Skin of body (tissue), 2 donors: ENCODE results near the gene DOP1A. TPM values are rescaled to one million over a fixed set of nuclear protein-coding genes. Genes with fewer than 3 reads are reported as not detected.

Experiments used
- DNase-seq: peaks from one replicate; lab custom pipeline; 2025; lab: John Stamatoyannopoulos, UW
- total RNA-seq: library from RNA; depleted of rRNA; stranded (reverse); fragments of >200 nt; gene quantifications from one replicate; pipeline ENCODE4 v1.2.3, GENCODE V29; 2014

The DOP1A gene
- total RNA-seq, 1 donor from 2014 or later: 55.6 TPM

GRCh38 chr6:83199173-83199862 lies 131.8 kb downstream of the DOP1A start:
- no peak for DNase-seq

GRCh38 chr6:83199863-83200225 lies 132.4 kb downstream of the DOP1A start:
- no peak for DNase-seq

- DNase-seq: no peak
These were observed 134.6 kb downstream of the DOP1A start for GRCh38 chr6:83202031-83202430.

DNA sequence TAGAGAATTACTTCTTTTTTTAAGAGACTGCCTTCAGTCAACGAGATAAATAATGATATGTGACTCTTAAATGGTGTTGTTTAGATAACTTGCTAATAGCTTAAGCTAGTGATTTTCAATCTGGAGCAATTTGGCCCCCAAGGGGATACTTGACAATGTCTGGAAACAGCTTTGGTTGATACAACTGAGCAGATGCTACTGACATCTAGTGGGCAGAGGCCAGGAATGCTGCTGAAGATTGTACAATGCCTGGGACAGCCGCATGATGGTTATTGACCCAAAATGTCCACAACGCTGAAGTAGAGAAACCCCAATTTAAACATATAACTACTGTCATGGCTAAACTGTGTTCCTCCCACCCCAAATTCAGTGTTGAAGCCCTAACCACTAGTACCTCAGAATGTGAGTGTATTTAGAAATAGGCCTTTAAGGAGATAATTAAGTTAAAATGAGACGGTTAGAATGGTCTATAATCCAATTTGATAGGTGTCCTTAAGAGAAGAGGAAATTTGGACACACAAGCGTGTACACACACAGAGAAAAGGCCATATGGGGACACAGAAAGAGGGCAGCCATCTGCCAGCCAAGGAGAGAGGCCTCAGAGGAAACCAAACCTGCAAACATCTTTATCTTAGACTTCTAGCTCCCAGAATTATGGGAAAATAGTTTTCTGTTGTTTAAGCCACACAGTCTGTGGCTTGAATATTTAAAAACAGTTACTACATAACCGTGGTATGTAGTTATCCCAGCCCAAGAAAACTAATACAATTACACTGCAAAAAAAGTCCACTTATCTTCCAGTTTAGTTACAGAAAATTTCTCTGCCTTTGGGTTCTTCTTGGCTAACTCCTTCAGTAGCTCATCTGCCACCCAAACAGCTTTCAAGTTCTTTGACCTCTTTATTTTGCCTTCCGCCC lies 147.9 kb downstream of the DOP1A start:
- DNase-seq: peak; percentile 86

GRCh38 chr6:83216806-83217205 lies 149.3 kb downstream of the DOP1A start:
- no peak for DNase-seq

Other genes starting within 250 kb of the DOP1A start
- gene UBE3D, start 1.8 kb upstream of the DOP1A start, total RNA-seq: 9.9 TPM
- 57.5 TPM for gene PGM3, start 125.6 kb downstream of the DOP1A start, total RNA-seq
- gene RWDD2A, start 125.7 kb downstream of the DOP1A start, total RNA-seq: 2.9 TPM